ENCODE measurements around the gene SPATA4. TPM values are rescaled to one million over a fixed set of nuclear protein-coding genes. Genes with fewer than 3 reads are reported as not detected.

Gene SPATA4
- total and polyA plus RNA-seq, 2 of the 13 experiments (the other 11 are each of a cell fraction or from before 2014, with no cell fraction given), result not detected

GRCh38 chr4:176150704-176151103 lies 44.7 kb downstream of the SPATA4 start:
- no peak overlapping the region for H3K4me2 ChIP-seq (ENCODE audit: low read depth, low read length)
- H3K4me3 ChIP-seq (replicated peaks in 1 of 3; ENCODE audit: insufficient read depth in 1 of 3, low read depth in 2 of 3, low read length in 3 of 3), result no peak overlapping the region
- no peaks in the 10 kb centered on the region for H3K27me3 ChIP-seq (ENCODE audit: control insufficient read depth in 1 of 2, insufficient read depth in 2 of 2, low read length in 2 of 2)
- ChIA-PET POLR2A (no interaction called here), CTCF (ENCODE audit: low intra/inter-chr PET ratio, low total read pairs) (no interaction called here)
- no peak for ATAC-seq
- H3K79me2 ChIP-seq (ENCODE audit: insufficient read depth, low read length), result no peaks in the 10 kb centered on the region
- H3K9me3 ChIP-seq (ENCODE audit: low read length), result no peaks in the 10 kb centered on the region
- H3K27ac ChIP-seq (ENCODE audit: extremely low read length, insufficient read depth, low read length), result no peak overlapping the region
- no peak for DNase-seq (ENCODE audit: low spot score)
- no peak overlapping the region for H2AFZ ChIP-seq (ENCODE audit: low read length)
- intact Hi-C loops (cut with micrococcal nuclease; ENCODE audit: unreplicated experiment), result loop anchor here (1.0 to 5.0 kb wide), 3 partner anchors 127 to 1292 kb away; partner anchors contain the start of gene AGA
- H3K9ac ChIP-seq (ENCODE audit: insufficient read depth, low read depth, low read length), result no peak overlapping the region
- TF ChIP-seq ZNF644 (CRISPR knock-in tag; IDR thresholded peaks at IDR 0.05; ENCODE audit: low read depth) (no peak), AGO2 (optimal IDR thresholded peaks at IDR 0.05; ENCODE audit: low read depth, low read length) (no peak), STAT5B (CRISPR knock-in tag; IDR thresholded peaks at IDR 0.05) (no peak), SP140L (CRISPR knock-in tag; IDR thresholded peaks at IDR 0.05; ENCODE audit: borderline replicate concordance) (no peak), ATRX (CRISPR knock-in tag; IDR thresholded peaks at IDR 0.05; ENCODE audit: borderline replicate concordance) (no peak), TFE3 (CRISPR knock-in tag; IDR thresholded peaks at IDR 0.05) (no peak), BRCA1 (CRISPR knock-in tag; IDR thresholded peaks at IDR 0.05) (no peak), ZNF598 (CRISPR knock-in tag; IDR thresholded peaks at IDR 0.05; ENCODE audit: borderline replicate concordance) (no peak), ZNF629 (CRISPR knock-in tag; conservative IDR thresholded peaks at IDR 0.05) (no peak), TBX3 (IDR thresholded peaks at IDR 0.05; ENCODE audit: borderline replicate concordance) (no peak), ZSCAN30 (CRISPR knock-in tag; IDR thresholded peaks at IDR 0.05) (no peak), POGK (CRISPR knock-in tag; conservative IDR thresholded peaks at IDR 0.05) (no peak), ZNF607 (CRISPR knock-in tag; IDR thresholded peaks at IDR 0.05; ENCODE audit: borderline replicate concordance) (no peak), MIXL1 (CRISPR knock-in tag; IDR thresholded peaks at IDR 0.05) (no peak), ZNF34 (CRISPR knock-in tag; IDR thresholded peaks at IDR 0.05; ENCODE audit: borderline replicate concordance) (no peak), HMGA1 (CRISPR knock-in tag; conservative IDR thresholded peaks at IDR 0.05) (no peak), ZBTB7B (CRISPR knock-in tag; IDR thresholded peaks at IDR 0.05) (no peak)
- TF ChIP-seq, protein P1, sequence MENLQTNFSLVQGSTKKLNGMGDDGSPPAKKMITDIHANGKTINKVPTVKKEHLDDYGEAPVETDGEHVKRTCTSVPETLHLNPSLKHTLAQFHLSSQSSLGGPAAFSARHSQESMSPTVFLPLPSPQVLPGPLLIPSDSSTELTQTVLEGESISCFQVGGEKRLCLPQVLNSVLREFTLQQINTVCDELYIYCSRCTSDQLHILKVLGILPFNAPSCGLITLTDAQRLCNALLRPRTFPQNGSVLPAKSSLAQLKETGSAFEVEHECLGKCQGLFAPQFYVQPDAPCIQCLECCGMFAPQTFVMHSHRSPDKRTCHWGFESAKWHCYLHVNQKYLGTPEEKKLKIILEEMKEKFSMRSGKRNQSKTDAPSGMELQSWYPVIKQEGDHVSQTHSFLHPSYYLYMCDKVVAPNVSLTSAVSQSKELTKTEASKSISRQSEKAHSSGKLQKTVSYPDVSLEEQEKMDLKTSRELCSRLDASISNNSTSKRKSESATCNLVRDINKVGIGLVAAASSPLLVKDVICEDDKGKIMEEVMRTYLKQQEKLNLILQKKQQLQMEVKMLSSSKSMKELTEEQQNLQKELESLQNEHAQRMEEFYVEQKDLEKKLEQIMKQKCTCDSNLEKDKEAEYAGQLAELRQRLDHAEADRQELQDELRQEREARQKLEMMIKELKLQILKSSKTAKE (CRISPR knock-in tag; IDR thresholded peaks at IDR 0.05; ENCODE audit: borderline replicate concordance), result no peak
- TF ChIP-seq, protein P2, sequence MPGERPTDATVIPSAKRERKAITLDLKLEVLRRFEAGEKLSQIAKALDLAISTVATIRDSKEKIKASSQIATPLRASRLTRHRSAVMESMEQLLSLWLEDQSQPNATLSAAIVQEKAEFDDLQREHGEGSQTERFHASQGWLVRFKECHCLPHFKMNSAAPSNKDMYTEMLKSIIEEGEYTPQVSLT (CRISPR knock-in tag; IDR thresholded peaks at IDR 0.05; ENCODE audit: borderline replicate concordance, low read depth), result no peak
- H3K36me3 ChIP-seq (replicated peaks in 1 of 2; ENCODE audit: control insufficient read depth in 1 of 2, insufficient read depth in 2 of 2, low read length in 2 of 2), result no peaks in the 10 kb centered on the region
- in situ Hi-C loops (cut with HindIII; ENCODE audit: extremely low pct_ligation_motif_present, low pct_unique_long_range_greater_than_20kb), result no loop called here
- 0% methylated on average over 2 of the region's 2 CpGs for WGBS (ENCODE audit: low lambda C conversion rate)
- FAIRE-seq, result no peak
- no TSS peak for BruUV-seq (replicated peaks)
- no peaks in the 10 kb centered on the region for H3K4me1 ChIP-seq (ENCODE audit: insufficient read depth, low read length)
- H4K20me1 ChIP-seq (ENCODE audit: insufficient read depth, low read length), result no peaks in the 10 kb centered on the region
